Activated naive CD4-positive, alpha-beta T cell treated with anti-CD3 and anti-CD28 coated beads, Interleukin-2, amount 10 ng/mL, durations not matched to agents 7 days and 5 days (primary cell): ENCODE data around the gene JARID2.

Experiments used
- CTCF ChIA-PET: fragments of 350-600 bp; sonication (Branson Sonifier 250); formaldehyde crosslinking; loops from one replicate; lab custom pipeline; 2021; ENCODE audit warnings: antibody characterized with exemption; lab: Charles Lee
- DNase-seq: peaks from one replicate; pipeline ENCODE4 v3.0.0-alpha.2; 2020
- H3K27ac Mint-ChIP-seq: one replicate; pipeline ENCODE4 v1.8.0; 2021; ENCODE audit warnings: mild to moderate bottlenecking, moderate library complexity, mixed read lengths
- H3K27me3 Mint-ChIP-seq: one replicate; pipeline ENCODE4 v1.8.0; 2021; ENCODE audit warnings: mild to moderate bottlenecking, mixed read lengths
- H3K36me3 Mint-ChIP-seq: one replicate; pipeline ENCODE4 v1.8.0; 2021; ENCODE audit warnings: mixed read lengths
- H3K4me1 Mint-ChIP-seq: one replicate; pipeline ENCODE4 v1.8.0; 2021; ENCODE audit warnings: mixed read lengths
- H3K4me3 Mint-ChIP-seq: one replicate; pipeline ENCODE4 v1.8.0; 2021; ENCODE audit warnings: mild to moderate bottlenecking, moderate library complexity, mixed read lengths
- H3K9me3 Mint-ChIP-seq: one replicate; pipeline ENCODE4 v1.8.0; 2021; ENCODE audit warnings: mixed read lengths

JARID2 gene

GRCh38 chr6:15500078-15500740 lies 254.3 kb downstream of the JARID2 start:
- CTCF ChIA-PET: no interaction called here

GRCh38 chr6:15500901-15501825 lies 255.3 kb downstream of the JARID2 start:
- no peak overlapping the region for H3K27ac Mint-ChIP-seq
- no peak for DNase-seq
- H3K4me3 Mint-ChIP-seq: no peak overlapping the region
- H3K9me3 Mint-ChIP-seq: no peaks in the 10 kb centered on the region
- H3K27me3 Mint-ChIP-seq: no peaks in the 10 kb centered on the region
- H3K4me1 Mint-ChIP-seq: no peaks in the 10 kb centered on the region
- CTCF ChIA-PET: no interaction called here
- peaks cover 45% of the 10 kb centered on the region for H3K36me3 Mint-ChIP-seq

More at GRCh38 chr6:15500078-15500740, 254.3 kb downstream of the JARID2 start:
- no peaks in the 10 kb centered on the region for H3K27me3 Mint-ChIP-seq
- no peak for DNase-seq
- H3K27ac Mint-ChIP-seq: peak overlapping the region; percentile 13
- no peaks in the 10 kb centered on the region for H3K4me1 Mint-ChIP-seq
- peaks cover 48% of the 10 kb centered on the region for H3K36me3 Mint-ChIP-seq
- no peaks in the 10 kb centered on the region for H3K9me3 Mint-ChIP-seq
- H3K4me3 Mint-ChIP-seq: no peak overlapping the region

GRCh38 chr6:15501826-15502445 lies 256.1 kb downstream of the JARID2 start:
- H3K27me3 Mint-ChIP-seq: no peaks in the 10 kb centered on the region
- H3K4me1 Mint-ChIP-seq: no peaks in the 10 kb centered on the region
- no peak for DNase-seq
- CTCF ChIA-PET: no interaction called here
- no peak overlapping the region for H3K4me3 Mint-ChIP-seq
- no peak overlapping the region for H3K27ac Mint-ChIP-seq
- H3K36me3 Mint-ChIP-seq: peaks cover 50% of the 10 kb centered on the region
- no peaks in the 10 kb centered on the region for H3K9me3 Mint-ChIP-seq

GRCh38 chr6:15502446-15503345 lies 256.8 kb downstream of the JARID2 start:
- no peaks in the 10 kb centered on the region for H3K9me3 Mint-ChIP-seq
- no peaks in the 10 kb centered on the region for H3K4me1 Mint-ChIP-seq
- H3K27me3 Mint-ChIP-seq: no peaks in the 10 kb centered on the region
- H3K27ac Mint-ChIP-seq: no peak overlapping the region
- no peak for DNase-seq
- CTCF ChIA-PET: no interaction called here
- peaks cover 52% of the 10 kb centered on the region for H3K36me3 Mint-ChIP-seq
- H3K4me3 Mint-ChIP-seq: no peak overlapping the region

- Mint-ChIP-seq H3K27ac (no peak overlapping the region), H3K27me3 (no peaks in the 10 kb centered on the region), H3K36me3 (peaks cover 46% of the 10 kb centered on the region), H3K9me3 (no peaks in the 10 kb centered on the region), H3K4me1 (no peaks in the 10 kb centered on the region), H3K4me3 (no peak overlapping the region)
- no peak for DNase-seq
- CTCF ChIA-PET: no interaction called here
Measured at GRCh38 chr6:15503346-15503680, 257.4 kb downstream of the JARID2 start.

DNA sequence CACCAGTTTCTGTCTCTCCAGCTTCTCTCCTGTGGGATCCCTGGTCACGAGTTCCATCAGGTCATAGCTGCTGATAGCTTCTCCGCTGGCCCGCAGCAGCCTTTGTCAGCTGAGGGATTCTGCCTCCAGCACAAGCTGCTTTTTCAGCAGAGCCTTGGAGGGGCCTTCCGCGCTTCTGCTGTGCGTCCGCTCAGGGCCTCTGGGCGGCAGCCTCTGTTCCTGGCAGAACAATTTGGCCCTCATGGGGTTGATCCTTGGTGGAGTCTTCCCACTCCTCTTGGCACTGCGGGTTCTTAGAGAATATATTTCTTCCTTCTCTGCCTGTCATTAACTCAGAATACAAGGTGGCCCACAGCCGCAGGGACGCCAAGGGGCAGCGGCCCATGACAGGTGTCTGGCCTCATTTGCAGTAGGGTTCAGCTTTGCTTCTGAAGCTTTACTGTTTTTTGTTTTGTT lies 258.2 kb downstream of the JARID2 start:
- DNase-seq: no peak
- H3K9me3 Mint-ChIP-seq: no peaks in the 10 kb centered on the region
- H3K36me3 Mint-ChIP-seq: peaks cover 50% of the 10 kb centered on the region
- CTCF ChIA-PET: no interaction called here
- H3K4me3 Mint-ChIP-seq: no peak overlapping the region
- H3K4me1 Mint-ChIP-seq: no peaks in the 10 kb centered on the region
- peak overlapping the region; percentile 38 for H3K27ac Mint-ChIP-seq
- no peaks in the 10 kb centered on the region for H3K27me3 Mint-ChIP-seq

GRCh38 chr6:15504581-15505350 lies 258.9 kb downstream of the JARID2 start:
- Mint-ChIP-seq H3K4me1 (no peaks in the 10 kb centered on the region), H3K27ac (no peak overlapping the region), H3K27me3 (no peaks in the 10 kb centered on the region), H3K9me3 (no peaks in the 10 kb centered on the region), H3K4me3 (no peak overlapping the region), H3K36me3 (peaks cover 53% of the 10 kb centered on the region)
- DNase-seq: no peak
- CTCF ChIA-PET: no interaction called here

- Mint-ChIP-seq H3K9me3 (no peaks in the 10 kb centered on the region), H3K27me3 (no peaks in the 10 kb centered on the region), H3K27ac (no peak overlapping the region), H3K4me3 (no peak overlapping the region), H3K4me1 (no peaks in the 10 kb centered on the region), H3K36me3 (peaks cover 54% of the 10 kb centered on the region)
- CTCF ChIA-PET: no interaction called here
- no peak for DNase-seq
Measured at GRCh38 chr6:15505463-15505918, 259.6 kb downstream of the JARID2 start.

DNA sequence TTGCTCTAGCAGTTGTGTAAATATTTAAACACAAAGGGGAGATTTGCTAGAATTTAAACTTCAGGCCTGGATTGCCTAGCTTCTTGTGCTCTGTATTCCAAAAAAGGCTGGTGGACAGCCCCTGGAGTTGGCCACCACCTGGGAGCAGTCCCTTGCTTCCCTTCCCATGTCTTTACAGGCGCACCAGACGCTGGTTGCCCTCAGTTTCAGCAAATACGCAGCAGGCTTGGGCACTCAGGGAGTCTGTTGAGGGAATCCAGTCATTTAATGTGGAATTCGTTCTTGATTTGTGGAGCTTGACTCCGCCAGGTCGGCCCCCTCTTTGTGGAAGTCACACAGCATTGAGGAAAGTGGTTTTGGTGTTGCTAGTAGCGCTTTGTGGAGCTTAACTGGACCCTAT lies 260.2 kb downstream of the JARID2 start:
- CTCF ChIA-PET: no interaction called here
- peaks cover 51% of the 10 kb centered on the region for H3K36me3 Mint-ChIP-seq
- no peaks in the 10 kb centered on the region for H3K9me3 Mint-ChIP-seq
- no peak overlapping the region for H3K4me3 Mint-ChIP-seq
- no peak overlapping the region for H3K27ac Mint-ChIP-seq
- H3K27me3 Mint-ChIP-seq: no peaks in the 10 kb centered on the region
- no peaks in the 10 kb centered on the region for H3K4me1 Mint-ChIP-seq
- no peak for DNase-seq

GRCh38 chr6:15507221-15507620 lies 261.4 kb downstream of the JARID2 start:
- Mint-ChIP-seq H3K27ac (no peak overlapping the region), H3K4me3 (no peak overlapping the region), H3K4me1 (no peaks in the 10 kb centered on the region), H3K36me3 (peaks cover 46% of the 10 kb centered on the region), H3K27me3 (no peaks in the 10 kb centered on the region), H3K9me3 (no peaks in the 10 kb centered on the region)
- CTCF ChIA-PET: no interaction called here
- no peak for DNase-seq

GRCh38 chr6:15507746-15508145 lies 261.9 kb downstream of the JARID2 start:
- Mint-ChIP-seq H3K36me3 (peaks cover 48% of the 10 kb centered on the region), H3K4me1 (no peaks in the 10 kb centered on the region)
- DNase-seq: no peak

GRCh38 chr6:15508441-15508871 lies 262.6 kb downstream of the JARID2 start:
- H3K4me3 Mint-ChIP-seq: no peak overlapping the region
- H3K36me3 Mint-ChIP-seq: peaks cover 47% of the 10 kb centered on the region
- CTCF ChIA-PET: no interaction called here
- H3K4me1 Mint-ChIP-seq: no peaks in the 10 kb centered on the region
- no peak overlapping the region for H3K27ac Mint-ChIP-seq
- no peaks in the 10 kb centered on the region for H3K27me3 Mint-ChIP-seq
- no peaks in the 10 kb centered on the region for H3K9me3 Mint-ChIP-seq
- no peak for DNase-seq

More at GRCh38 chr6:15507746-15508145, 261.9 kb downstream of the JARID2 start:
- Mint-ChIP-seq H3K27me3 (no peaks in the 10 kb centered on the region), H3K4me3 (no peak overlapping the region), H3K27ac (no peak overlapping the region), H3K9me3 (no peaks in the 10 kb centered on the region)
- CTCF ChIA-PET: no interaction called here

DNA sequence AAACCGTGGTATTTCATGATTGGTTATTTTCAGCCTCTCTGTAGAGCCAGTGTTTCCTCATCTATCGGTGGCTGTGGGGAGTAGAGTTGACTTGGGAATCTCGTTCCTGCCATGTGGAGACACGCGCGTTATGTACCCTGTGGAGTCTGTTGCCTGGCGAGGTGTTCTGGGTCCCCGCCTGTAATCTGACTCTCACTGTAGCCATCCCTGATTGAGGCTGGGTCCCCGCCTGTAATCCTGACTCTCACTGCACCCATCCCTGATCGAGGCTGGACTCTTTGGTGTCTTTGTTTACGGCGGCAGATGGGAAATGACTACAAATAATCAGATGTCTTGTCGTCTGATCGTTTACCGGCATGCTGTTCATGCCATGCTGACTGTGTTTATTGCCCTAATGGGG lies 263.1 kb downstream of the JARID2 start:
- Mint-ChIP-seq H3K36me3 (peaks cover 49% of the 10 kb centered on the region), H3K4me1 (no peaks in the 10 kb centered on the region), H3K4me3 (no peak overlapping the region), H3K9me3 (no peaks in the 10 kb centered on the region), H3K27ac (peak overlapping the region; percentile 35), H3K27me3 (no peaks in the 10 kb centered on the region)
- CTCF ChIA-PET: no interaction called here
- no peak for DNase-seq
